ENCODE results near the gene COLEC12.

Gene COLEC12

DNA sequence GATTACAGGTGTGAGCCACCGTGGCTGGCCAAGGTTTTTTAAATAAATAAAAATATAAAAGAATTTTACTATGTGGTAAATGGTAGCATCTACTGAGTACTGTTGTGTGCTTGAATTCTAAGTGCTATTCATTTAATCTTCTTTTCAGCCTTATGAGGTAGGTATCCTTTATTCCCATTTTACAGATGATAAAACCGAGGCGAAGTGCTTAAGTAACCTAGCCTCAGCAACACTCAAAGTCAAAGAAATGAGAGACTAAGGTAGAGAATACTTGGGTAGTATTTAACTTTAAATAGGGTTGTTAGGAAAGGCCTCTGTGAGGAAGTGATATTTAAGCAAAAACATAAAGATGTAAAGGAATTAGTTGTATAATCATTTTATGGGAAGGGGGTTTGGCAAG, 227.0 kb downstream of the COLEC12 start:
- DNase-seq (ENCODE audit: low read depth) = no peak

DNA sequence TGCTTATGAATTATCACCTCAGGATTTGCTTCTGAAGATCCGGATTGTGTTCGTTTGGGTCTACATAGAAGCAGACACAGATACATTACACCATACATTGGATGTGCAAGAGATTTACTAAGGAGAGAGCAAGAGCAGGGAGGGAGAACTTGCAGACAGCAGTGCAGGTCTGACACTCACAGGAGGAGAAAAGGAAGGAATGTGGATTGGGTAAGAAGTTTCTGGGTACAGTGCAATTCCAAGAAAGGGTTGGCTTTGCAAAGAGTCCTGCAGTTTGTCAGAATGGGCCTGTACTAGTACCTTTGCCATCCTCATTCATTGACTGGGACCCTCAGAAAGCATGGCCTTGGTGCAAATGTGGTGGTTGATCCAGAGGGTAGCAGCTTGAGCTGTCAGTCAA, 227.9 kb downstream of the COLEC12 start:
- no peak for DNase-seq (ENCODE audit: low read depth)

DNA sequence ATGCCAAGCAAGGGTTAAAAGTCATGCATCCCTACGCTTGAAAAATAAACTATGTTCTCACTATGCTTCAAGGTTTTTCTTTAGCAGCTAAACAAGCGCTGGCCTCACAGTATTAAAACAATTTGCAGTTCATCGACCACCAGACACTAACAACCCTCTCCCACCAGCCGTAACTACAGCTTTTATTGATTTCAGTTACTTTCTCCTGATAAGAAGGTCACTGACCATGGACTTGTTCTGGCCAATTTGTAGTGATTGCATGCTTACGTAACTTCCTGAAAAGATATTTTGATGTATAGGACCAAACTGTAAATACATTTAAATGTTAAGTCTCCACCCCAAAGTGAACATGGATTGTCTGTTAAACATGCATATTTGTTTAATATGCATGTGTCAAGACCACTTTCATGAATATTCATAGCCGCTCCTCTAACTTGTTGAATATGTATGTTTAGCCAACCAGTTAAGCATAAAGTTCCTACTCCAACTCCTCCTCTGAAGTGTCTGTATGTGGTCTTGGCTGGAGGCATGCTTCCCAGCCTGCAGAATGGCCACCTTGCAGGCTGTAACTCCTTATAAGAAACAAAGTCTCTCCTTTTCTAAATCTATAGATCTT, 230.9 kb downstream of the COLEC12 start:
- DNase-seq (ENCODE audit: low read depth) = no peak

GRCh38 chr18:267688-268552, 232.6 kb downstream of the COLEC12 start, which contains the start of gene THOC1:
Gene THOC1 (minus strand): TSS chr18:268047. CDS start chr18:268019, 28 bp downstream.
- peak; percentile 48 for DNase-seq (ENCODE audit: low read depth)

DNA sequence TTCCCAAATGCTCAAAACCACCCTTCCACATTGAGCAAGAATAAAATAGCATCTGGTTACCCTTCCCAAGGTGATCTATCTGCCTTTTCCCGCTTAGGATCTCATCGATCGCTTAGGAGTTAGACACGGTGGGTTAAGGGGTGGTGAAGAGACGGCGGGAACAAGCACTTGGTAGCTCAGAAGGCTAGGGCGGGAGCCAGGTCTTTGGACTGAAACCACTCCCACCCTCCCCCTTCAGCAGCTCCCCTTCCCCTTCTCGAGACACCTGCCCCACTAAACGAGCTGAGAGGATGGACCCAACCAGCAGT, 233.2 kb downstream of the COLEC12 start:
- DNase-seq (ENCODE audit: low read depth) = no peak
